ENCODE data around the gene GRIN3B. TPM values are rescaled to one million over a fixed set of nuclear protein-coding genes. Genes with fewer than 3 reads are reported as not detected.
A peak's percentile ranks its signal among the peaks of the same experiment; 100 is the strongest.

The GRIN3B gene
- total and polyA plus RNA-seq, 2 of the 8 experiments (the other 6 are each of a cell fraction or from before 2014, with no cell fraction given) = 0.45 to 1.0 TPM

DNA sequence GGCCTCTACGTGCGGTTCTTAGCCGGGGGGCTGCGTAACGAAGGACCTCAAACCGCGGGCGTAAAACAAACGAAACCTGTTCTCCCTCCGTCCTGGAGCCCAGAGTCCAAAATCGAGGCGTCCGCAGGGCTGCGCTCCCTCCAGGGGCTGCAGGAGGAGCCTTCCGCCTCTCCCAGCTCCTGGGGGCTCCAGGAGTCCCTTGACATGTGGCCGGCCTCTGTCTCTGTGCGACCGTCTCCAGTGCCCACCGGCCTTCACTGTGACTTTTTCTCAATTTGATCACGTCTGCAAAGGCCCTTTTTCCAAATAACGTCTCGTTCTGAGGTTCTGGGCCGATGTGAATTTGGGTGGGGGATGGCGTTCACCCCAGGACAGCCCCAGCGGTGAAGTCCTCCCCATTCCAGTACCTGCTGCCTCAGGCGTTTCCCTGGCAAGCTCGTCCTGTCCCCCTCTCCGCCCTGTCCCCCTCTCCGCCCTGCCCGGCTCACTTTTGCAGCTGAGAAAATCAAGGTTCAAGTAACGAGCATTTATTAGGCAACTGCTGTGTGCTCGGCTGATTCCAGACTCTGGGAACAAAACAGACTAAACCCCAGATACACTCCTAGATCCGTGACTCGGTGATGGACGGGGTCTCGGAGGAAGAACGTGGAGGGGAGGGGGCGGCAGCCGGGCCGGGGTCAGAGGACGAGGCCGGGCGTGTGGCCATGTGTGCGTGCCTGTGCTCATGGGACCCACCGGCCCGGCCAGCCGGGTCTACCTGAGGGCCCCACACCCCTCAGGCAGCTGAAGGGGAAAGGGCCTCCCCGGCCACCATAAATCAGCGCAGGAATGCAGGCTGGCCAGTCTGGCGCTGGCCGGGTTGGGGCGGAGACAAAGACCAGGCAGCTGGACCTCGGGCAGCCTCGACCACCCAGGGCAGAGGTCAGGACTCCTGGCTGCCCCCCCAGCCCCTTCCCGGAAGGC is 44.1 kb upstream of the GRIN3B start (continued):
- TF ChIP-seq, protein P1, sequence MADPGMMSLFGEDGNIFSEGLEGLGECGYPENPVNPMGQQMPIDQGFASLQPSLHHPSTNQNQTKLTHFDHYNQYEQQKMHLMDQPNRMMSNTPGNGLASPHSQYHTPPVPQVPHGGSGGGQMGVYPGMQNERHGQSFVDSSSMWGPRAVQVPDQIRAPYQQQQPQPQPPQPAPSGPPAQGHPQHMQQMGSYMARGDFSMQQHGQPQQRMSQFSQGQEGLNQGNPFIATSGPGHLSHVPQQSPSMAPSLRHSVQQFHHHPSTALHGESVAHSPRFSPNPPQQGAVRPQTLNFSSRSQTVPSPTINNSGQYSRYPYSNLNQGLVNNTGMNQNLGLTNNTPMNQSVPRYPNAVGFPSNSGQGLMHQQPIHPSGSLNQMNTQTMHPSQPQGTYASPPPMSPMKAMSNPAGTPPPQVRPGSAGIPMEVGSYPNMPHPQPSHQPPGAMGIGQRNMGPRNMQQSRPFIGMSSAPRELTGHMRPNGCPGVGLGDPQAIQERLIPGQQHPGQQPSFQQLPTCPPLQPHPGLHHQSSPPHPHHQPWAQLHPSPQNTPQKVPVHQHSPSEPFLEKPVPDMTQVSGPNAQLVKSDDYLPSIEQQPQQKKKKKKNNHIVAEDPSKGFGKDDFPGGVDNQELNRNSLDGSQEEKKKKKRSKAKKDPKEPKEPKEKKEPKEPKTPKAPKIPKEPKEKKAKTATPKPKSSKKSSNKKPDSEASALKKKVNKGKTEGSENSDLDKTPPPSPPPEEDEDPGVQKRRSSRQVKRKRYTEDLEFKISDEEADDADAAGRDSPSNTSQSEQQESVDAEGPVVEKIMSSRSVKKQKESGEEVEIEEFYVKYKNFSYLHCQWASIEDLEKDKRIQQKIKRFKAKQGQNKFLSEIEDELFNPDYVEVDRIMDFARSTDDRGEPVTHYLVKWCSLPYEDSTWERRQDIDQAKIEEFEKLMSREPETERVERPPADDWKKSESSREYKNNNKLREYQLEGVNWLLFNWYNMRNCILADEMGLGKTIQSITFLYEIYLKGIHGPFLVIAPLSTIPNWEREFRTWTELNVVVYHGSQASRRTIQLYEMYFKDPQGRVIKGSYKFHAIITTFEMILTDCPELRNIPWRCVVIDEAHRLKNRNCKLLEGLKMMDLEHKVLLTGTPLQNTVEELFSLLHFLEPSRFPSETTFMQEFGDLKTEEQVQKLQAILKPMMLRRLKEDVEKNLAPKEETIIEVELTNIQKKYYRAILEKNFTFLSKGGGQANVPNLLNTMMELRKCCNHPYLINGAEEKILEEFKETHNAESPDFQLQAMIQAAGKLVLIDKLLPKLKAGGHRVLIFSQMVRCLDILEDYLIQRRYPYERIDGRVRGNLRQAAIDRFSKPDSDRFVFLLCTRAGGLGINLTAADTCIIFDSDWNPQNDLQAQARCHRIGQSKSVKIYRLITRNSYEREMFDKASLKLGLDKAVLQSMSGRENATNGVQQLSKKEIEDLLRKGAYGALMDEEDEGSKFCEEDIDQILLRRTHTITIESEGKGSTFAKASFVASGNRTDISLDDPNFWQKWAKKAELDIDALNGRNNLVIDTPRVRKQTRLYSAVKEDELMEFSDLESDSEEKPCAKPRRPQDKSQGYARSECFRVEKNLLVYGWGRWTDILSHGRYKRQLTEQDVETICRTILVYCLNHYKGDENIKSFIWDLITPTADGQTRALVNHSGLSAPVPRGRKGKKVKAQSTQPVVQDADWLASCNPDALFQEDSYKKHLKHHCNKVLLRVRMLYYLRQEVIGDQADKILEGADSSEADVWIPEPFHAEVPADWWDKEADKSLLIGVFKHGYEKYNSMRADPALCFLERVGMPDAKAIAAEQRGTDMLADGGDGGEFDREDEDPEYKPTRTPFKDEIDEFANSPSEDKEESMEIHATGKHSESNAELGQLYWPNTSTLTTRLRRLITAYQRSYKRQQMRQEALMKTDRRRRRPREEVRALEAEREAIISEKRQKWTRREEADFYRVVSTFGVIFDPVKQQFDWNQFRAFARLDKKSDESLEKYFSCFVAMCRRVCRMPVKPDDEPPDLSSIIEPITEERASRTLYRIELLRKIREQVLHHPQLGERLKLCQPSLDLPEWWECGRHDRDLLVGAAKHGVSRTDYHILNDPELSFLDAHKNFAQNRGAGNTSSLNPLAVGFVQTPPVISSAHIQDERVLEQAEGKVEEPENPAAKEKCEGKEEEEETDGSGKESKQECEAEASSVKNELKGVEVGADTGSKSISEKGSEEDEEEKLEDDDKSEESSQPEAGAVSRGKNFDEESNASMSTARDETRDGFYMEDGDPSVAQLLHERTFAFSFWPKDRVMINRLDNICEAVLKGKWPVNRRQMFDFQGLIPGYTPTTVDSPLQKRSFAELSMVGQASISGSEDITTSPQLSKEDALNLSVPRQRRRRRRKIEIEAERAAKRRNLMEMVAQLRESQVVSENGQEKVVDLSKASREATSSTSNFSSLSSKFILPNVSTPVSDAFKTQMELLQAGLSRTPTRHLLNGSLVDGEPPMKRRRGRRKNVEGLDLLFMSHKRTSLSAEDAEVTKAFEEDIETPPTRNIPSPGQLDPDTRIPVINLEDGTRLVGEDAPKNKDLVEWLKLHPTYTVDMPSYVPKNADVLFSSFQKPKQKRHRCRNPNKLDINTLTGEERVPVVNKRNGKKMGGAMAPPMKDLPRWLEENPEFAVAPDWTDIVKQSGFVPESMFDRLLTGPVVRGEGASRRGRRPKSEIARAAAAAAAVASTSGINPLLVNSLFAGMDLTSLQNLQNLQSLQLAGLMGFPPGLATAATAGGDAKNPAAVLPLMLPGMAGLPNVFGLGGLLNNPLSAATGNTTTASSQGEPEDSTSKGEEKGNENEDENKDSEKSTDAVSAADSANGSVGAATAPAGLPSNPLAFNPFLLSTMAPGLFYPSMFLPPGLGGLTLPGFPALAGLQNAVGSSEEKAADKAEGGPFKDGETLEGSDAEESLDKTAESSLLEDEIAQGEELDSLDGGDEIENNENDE (IDR thresholded peaks at IDR 0.05; ENCODE audit: insufficient replicate concordance, low read length) = no peak
- TF ChIP-seq TEAD4 (IDR thresholded peaks at IDR 0.05; ENCODE audit: low read depth, low read length) = 0 out of 2 replicates have a peak, but pooled peaks have one; percentile 44

All from H1 (cell line).